Neuronal stem cell (in vitro differentiated cells): ENCODE data around the gene OSBPL10.

Source experiments
- DNase-seq: peaks from one replicate; pipeline ENCODE4 v3.0.0-alpha.2; 2013; ENCODE audit warnings: low spot score
- H2AFZ ChIP-seq: one replicate; pipeline ENCODE4 v1.6.1; 2013; ENCODE audit warnings: mild to moderate bottlenecking, low read length, inconsistent platforms
- H2AK5ac ChIP-seq: 2 replicates; pipeline ENCODE4 v1.6.1; 2013; ENCODE audit warnings: low read depth, mild to moderate bottlenecking, inconsistent platforms, low read length, moderate library complexity, mixed read lengths
- H2BK120ac ChIP-seq: 2 replicates; pipeline ENCODE4 v1.6.1; 2013; ENCODE audit warnings: low read depth, mild to moderate bottlenecking, inconsistent platforms, low read length, moderate library complexity, mixed read lengths
- H2BK12ac ChIP-seq: one replicate; pipeline ENCODE4 v1.6.1; 2013; ENCODE audit warnings: low read length, inconsistent platforms
- H2BK15ac ChIP-seq: 2 replicates; pipeline ENCODE4 v1.6.1; 2013; ENCODE audit warnings: mild to moderate bottlenecking, low read length, inconsistent platforms, mixed read lengths
- H2BK5ac ChIP-seq: one replicate; pipeline ENCODE4 v1.6.1; 2013; ENCODE audit warnings: inconsistent platforms, mild to moderate bottlenecking, low read length, moderate library complexity
- H3K14ac ChIP-seq: one replicate; pipeline ENCODE4 v1.6.1; 2013; ENCODE audit warnings: low read length, inconsistent platforms
- H3K18ac ChIP-seq: 2 replicates; pipeline ENCODE4 v1.6.1; 2013; ENCODE audit warnings: low read length, inconsistent platforms
- H3K23ac ChIP-seq: 2 replicates; pipeline ENCODE4 v1.6.1; 2013; ENCODE audit warnings: low read depth, mild to moderate bottlenecking, mixed read lengths, low read length, inconsistent platforms; ENCODE audit not compliant: poor library complexity
- H3K27ac ChIP-seq: replicated peaks from 3 replicates; pipeline ENCODE4 v1.5.1; 2013; ENCODE audit warnings: low read length, inconsistent platforms
- H3K27me3 ChIP-seq, 3 experiments: 2 replicates each; pipeline ENCODE4 v1.6.1; 2013; ENCODE audit warnings: low read length in 3 of 3, mild to moderate bottlenecking in 2 of 3, inconsistent platforms in 1 of 3, low read depth in 1 of 3, mixed read lengths in 1 of 3, moderate library complexity in 1 of 3; ENCODE audit not compliant: control insufficient read depth in 3 of 3, insufficient read depth in 3 of 3
- H3K36me3 ChIP-seq, 2 donors: replicated peaks in 1 of 2; 2 replicates each; pipeline ENCODE4 v1.6.1; 2013; ENCODE audit warnings: low read length in 2 of 2; ENCODE audit not compliant: control insufficient read depth in 2 of 2, insufficient read depth in 2 of 2
- H3K4ac ChIP-seq: 2 replicates; pipeline ENCODE4 v1.6.1; 2013; ENCODE audit warnings: inconsistent platforms, mild to moderate bottlenecking, low read length, moderate library complexity
- H3K4me1 ChIP-seq, 2 donors: 1 replicate in 1 of 2; 2 replicates in 1 of 2; pipeline ENCODE4 v1.6.1; 2013; ENCODE audit warnings: low read length in 2 of 2, low read depth in 1 of 2; ENCODE audit not compliant: control insufficient read depth in 2 of 2, insufficient read depth in 1 of 2
- H3K4me2 ChIP-seq: one replicate; pipeline ENCODE4 v1.6.1; 2013; ENCODE audit warnings: mild to moderate bottlenecking, low read length, inconsistent platforms; ENCODE audit not compliant: insufficient read depth, poor library complexity, severe bottlenecking
- H3K4me3 ChIP-seq, 2 donors: 2 replicates each; pipeline ENCODE4 v1.5.1; 2013; ENCODE audit warnings: low read length in 2 of 2, mild to moderate bottlenecking in 2 of 2, inconsistent platforms in 1 of 2, moderate library complexity in 1 of 2
- H3K79me1 ChIP-seq: one replicate; pipeline ENCODE4 v1.6.1; 2013; ENCODE audit warnings: low read depth, mild to moderate bottlenecking, inconsistent platforms, low read length, moderate library complexity
- H3K9ac ChIP-seq: one replicate; pipeline ENCODE4 v1.6.1; 2013; ENCODE audit warnings: mild to moderate bottlenecking, low read depth, low read length, inconsistent platforms; ENCODE audit not compliant: poor library complexity
- H3K9me3 ChIP-seq, 2 donors: replicated peaks in 1 of 2; 2 replicates each; pipeline versions ENCODE3 to v1.6.1; 2013; ENCODE audit warnings: low read length in 2 of 2, mild to moderate bottlenecking in 2 of 2, inconsistent platforms in 1 of 2, low read depth in 1 of 2, mixed read lengths in 1 of 2, moderate library complexity in 1 of 2; ENCODE audit not compliant: control insufficient read depth in 2 of 2, insufficient read depth in 1 of 2
- H4K8ac ChIP-seq: one replicate; pipeline ENCODE4 v1.6.1; 2013; ENCODE audit warnings: low read depth, mild to moderate bottlenecking, inconsistent platforms, low read length, moderate library complexity
- H4K91ac ChIP-seq: one replicate; pipeline ENCODE4 v1.6.1; 2013; ENCODE audit warnings: low read length, low read depth, mild to moderate bottlenecking, inconsistent platforms; ENCODE audit not compliant: poor library complexity
- WGBS, 2 donors: extraction: QIAGEN DNeasy Blood & Tissue Kit; methylation state at CpG; one replicate each; pipeline ENCODE4 v1.1.7; 2013; ENCODE audit warnings: missing lambda C conversion rate in 2 of 2, mixed read lengths in 1 of 2; ENCODE audit not compliant: insufficient read length in 2 of 2, insufficient replicate concordance in 1 of 2; ENCODE audit errors: extremely low coverage in 2 of 2; 5-methylcytosine and 5-hydroxymethylcytosine counted together

The OSBPL10 gene

GRCh38 chr3:31648286-31648968, 332.6 kb downstream of the OSBPL10 start:
- no peak overlapping the region for H4K91ac ChIP-seq
- H3K23ac ChIP-seq, result peak overlapping the region; percentile 56
- no peak overlapping the region for H2BK15ac ChIP-seq
- H3K36me3 ChIP-seq, result peaks cover 6 to 29% of the 10 kb centered on the region in 2 donors
- H4K8ac ChIP-seq, result no peak overlapping the region
- H3K79me1 ChIP-seq, result no peaks in the 10 kb centered on the region
- no peak for DNase-seq
- no peak overlapping the region for H2BK5ac ChIP-seq
- H3K4me2 ChIP-seq, result no peak overlapping the region
- H3K4ac ChIP-seq, result no peak overlapping the region
- no peak overlapping the region for H3K9ac ChIP-seq
- no peak overlapping the region for H2AFZ ChIP-seq
- no peak overlapping the region for H3K18ac ChIP-seq
- no CpG with 5 or more reads among the region's 4 CpGs for WGBS, 2 donors
- no peak overlapping the region for H3K14ac ChIP-seq
- no peak overlapping the region for H2BK120ac ChIP-seq
- no peak overlapping the region for H3K27ac ChIP-seq
- H2BK12ac ChIP-seq, result no peak overlapping the region
- no peaks in the 10 kb centered on the region for H3K4me1 ChIP-seq
- H3K27me3 ChIP-seq, result no peaks in the 10 kb centered on the region
- peak overlapping the region in 1 of 2 donors; percentile 54 for H3K4me3 ChIP-seq
- peaks cover 19 to 51% of the 10 kb centered on the region in 2 donors for H3K9me3 ChIP-seq
- H2AK5ac ChIP-seq, result peak overlapping the region; percentile 33

- H3K36me3 ChIP-seq, result peaks cover 6 to 29% of the 10 kb centered on the region in 2 donors
- H3K9ac ChIP-seq, result no peak overlapping the region
- no peaks in the 10 kb centered on the region for H3K4me1 ChIP-seq
- no peak overlapping the region for H3K4me2 ChIP-seq
- no peak overlapping the region for H2BK12ac ChIP-seq
- no CpG with 5 or more reads among the region's 5 CpGs for WGBS, 2 donors
- H2BK120ac ChIP-seq, result no peak overlapping the region
- H4K8ac ChIP-seq, result no peak overlapping the region
- no peak overlapping the region for H3K14ac ChIP-seq
- no peaks in the 10 kb centered on the region for H3K79me1 ChIP-seq
- H2BK15ac ChIP-seq, result no peak overlapping the region
- H3K27me3 ChIP-seq, result no peaks in the 10 kb centered on the region
- DNase-seq, result no peak
- H3K23ac ChIP-seq, result no peak overlapping the region
- H4K91ac ChIP-seq, result no peak overlapping the region
- H3K4me3 ChIP-seq, result no peak overlapping the region
- H2AK5ac ChIP-seq, result no peak overlapping the region
- no peak overlapping the region for H3K18ac ChIP-seq
- H3K4ac ChIP-seq, result no peak overlapping the region
- no peak overlapping the region for H3K27ac ChIP-seq
- H3K9me3 ChIP-seq, result peaks cover 15 to 39% of the 10 kb centered on the region in 2 donors
- no peak overlapping the region for H2BK5ac ChIP-seq
- H2AFZ ChIP-seq, result no peak overlapping the region
Observed at GRCh38 chr3:31645256-31645655, 335.8 kb downstream of the OSBPL10 start.

- Histone ChIP-seq H3K14ac (no peak overlapping the region), H2BK120ac (no peak overlapping the region), H2BK15ac (no peak overlapping the region), H3K4me3 (no peak overlapping the region), H2BK12ac (no peak overlapping the region), H4K8ac (no peak overlapping the region), H3K4me2 (no peak overlapping the region), H3K23ac (no peak overlapping the region), H3K4me1 (no peaks in the 10 kb centered on the region), H3K27me3 (no peaks in the 10 kb centered on the region), H3K27ac (no peak overlapping the region), H3K4ac (no peak overlapping the region), H3K36me3 (peaks cover 0 to 37% of the 10 kb centered on the region in 2 donors), H2AFZ (no peak overlapping the region), H3K79me1 (no peaks in the 10 kb centered on the region), H3K9me3 (no peaks in the 10 kb centered on the region), H2AK5ac (no peak overlapping the region), H3K9ac (no peak overlapping the region), H3K18ac (no peak overlapping the region), H4K91ac (no peak overlapping the region), H2BK5ac (no peak overlapping the region)
- WGBS, 2 donors, result no CpG with 5 or more reads among the region's 1 CpG
- DNase-seq, result no peak
Observed at GRCh38 chr3:31639828-31640227, 341.2 kb downstream of the OSBPL10 start.

- Histone ChIP-seq H3K18ac (no peak overlapping the region), H3K4me3 (no peak overlapping the region), H3K27ac (no peak overlapping the region), H4K91ac (no peak overlapping the region), H3K9ac (no peak overlapping the region), H4K8ac (no peak overlapping the region), H3K14ac (no peak overlapping the region), H3K79me1 (no peaks in the 10 kb centered on the region), H3K9me3 (no peaks in the 10 kb centered on the region), H3K27me3 (no peaks in the 10 kb centered on the region), H2BK120ac (no peak overlapping the region), H2AFZ (no peak overlapping the region), H3K23ac (no peak overlapping the region), H2BK12ac (no peak overlapping the region), H2BK15ac (no peak overlapping the region), H3K4me1 (no peaks in the 10 kb centered on the region), H2AK5ac (no peak overlapping the region), H3K36me3 (peaks cover 0 to 65% of the 10 kb centered on the region in 2 donors), H3K4me2 (no peak overlapping the region), H3K4ac (no peak overlapping the region), H2BK5ac (no peak overlapping the region)
- no peak for DNase-seq
- WGBS, 2 donors, result no CpG with 5 or more reads among the region's 2 CpGs
Observed at GRCh38 chr3:31636694-31637442, 344.2 kb downstream of the OSBPL10 start.
